Activated CD8-positive, alpha-beta memory T cell treated with anti-CD3 and anti-CD28 coated beads, Interleukin-2, amount 50 U/mL, for 1 hour (primary cell): ENCODE data around the gene CIB2.

Experiments
- DNase-seq: peaks from one replicate; pipeline ENCODE4 v3.0.0-alpha.2; 2020; ENCODE audit errors: extremely low read depth

Gene CIB2

DNA sequence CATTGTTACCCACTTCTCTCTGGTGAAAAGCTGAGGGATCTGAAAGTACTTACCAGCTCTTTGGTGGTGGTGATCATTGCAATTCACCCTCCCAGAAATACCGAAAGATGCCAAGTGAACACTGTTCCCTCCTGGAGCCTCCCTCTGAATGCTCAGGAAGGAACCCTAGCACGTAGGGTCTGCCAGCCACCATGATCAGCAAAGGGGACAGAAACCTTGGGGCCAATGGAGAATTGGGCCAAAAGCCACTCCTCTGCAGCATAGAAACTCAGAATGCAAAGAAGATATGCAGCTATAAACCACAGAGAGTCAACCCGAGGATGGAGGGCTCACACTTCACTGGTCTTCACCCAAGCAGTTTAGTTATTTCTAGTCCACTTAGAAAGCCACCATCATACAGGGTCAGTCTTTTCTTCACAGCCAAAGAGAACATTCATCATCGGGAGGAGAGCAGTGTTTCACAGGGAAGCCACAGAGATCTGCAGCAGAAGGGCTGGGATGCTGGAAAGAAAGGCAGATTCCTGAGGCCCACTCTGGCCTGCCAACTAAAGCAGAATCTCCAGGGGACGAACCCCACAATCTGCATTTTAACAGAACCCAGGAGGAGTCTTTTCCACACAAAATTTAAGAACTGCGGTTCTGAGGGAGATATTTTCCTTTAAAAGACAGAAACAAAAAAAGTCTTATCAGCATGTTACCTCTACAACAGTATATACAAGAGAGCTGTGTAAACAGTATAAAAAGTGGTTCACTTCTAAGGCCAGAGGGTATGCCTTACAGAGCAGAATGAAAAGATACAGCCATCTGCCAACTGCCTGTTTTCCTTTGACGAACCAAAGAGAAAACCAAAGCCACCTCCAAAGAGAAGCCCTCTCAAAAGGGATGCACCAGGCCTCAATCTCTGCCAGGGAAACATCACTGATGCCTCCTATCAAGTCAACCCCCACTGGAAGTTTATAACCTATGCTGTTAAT is 65.0 kb downstream of the CIB2 start:
- DNase-seq: no peak

DNA sequence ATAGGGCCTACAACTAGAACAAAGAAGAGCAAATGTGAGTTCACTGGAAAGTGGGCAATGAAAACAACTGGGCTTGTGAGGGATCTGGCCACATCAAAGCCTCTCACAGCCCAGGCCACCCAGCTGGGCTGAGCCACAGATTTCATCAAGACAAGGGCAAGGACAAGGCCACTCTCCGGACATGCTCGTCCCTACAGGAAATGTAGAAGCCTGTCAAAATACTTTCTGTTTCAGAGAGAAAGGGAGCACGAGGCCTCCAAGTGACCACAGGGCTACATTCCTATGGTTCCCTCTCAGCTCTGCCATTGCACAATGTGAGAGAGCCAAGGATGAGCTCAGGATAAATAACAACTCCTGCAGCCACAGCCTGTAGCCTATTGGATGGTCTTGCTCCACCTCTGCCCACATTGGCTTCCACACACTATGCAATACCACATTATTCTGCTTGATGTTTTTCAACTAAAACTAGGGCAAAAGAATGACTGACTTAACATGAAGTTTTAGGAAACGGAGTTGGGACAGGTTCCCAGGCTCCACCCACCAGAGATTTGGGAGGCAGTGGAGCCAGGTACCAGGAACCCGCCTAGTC is 65.9 kb downstream of the CIB2 start:
- DNase-seq: no peak

DNA sequence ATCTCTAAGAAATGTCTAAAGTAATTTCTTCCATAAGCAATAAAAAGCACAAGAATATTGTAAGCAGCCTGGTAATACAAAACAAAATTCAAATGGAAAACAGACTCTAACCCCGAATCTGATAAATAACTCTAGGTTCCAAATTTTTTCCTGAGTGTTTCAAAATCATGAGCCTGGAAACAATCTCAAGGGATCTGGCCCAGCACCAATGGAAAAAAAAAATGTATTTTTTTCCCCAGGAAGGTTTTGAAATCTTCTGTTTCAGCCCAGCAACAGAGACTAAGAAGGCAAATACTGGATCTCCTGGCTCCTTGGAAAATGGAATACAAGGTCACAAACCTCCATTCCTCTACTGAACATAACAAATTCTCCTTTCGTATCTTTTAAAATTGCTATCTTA is 66.7 kb downstream of the CIB2 start:
- DNase-seq: no peak

DNA sequence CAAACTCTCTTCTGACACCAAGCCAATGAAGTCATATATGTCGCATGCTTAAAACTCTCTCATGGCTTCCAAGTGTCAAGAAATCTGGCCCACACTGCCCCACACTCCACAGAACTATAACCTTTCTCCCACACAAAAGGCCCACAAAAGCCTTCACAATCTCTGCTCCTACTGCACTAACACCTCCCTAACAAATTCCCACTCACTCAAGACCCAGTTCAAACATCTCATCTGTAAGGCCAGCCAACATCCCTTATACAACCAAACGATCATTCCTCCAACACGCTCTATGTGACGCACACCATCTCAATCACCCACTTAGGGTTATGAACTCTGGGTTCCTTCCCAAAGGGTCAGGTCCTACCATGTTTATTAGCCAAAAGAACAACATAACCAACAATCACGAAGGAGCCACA is 67.3 kb downstream of the CIB2 start:
- DNase-seq: no peak

DNA sequence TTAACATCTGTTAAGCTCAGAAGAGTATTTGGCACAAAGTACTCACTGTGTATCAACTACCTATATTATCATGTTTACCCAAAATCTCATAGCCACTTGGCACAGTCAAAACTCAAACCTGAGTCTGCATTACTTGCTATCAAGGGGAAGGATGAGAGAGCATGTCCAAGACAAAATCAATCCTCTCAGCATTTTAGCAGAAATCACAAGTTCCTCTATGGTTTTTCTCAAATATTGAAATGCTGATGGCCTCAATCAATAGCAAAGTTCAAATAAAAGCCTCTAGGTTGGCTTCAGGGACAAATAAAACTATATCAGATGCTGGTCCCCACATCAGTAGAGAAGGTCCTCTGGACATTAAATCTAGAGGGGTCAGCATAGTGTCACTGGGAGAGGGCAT is 68.0 kb downstream of the CIB2 start:
- DNase-seq: no peak

DNA sequence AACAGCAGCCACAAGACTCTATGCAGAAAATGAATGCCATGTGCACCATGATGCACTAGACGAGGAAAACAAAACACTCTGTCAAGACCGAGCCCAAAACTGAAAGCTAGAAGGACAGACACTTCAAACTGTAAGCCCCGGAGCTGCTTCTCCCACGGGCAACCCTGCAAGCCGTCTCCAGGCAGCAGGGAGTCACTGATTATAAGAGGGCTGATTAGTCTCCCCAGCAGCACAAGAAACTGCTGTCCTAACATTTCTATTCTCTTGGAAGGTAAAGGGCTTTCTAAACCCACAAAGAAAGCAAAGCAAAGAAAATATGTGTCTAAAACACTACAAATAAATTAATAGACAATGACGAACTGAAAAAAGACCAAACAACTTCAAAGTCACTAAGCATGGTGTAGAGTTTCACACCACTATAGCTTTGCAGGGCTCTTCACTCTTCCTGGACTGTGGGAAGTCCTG is 69.2 kb downstream of the CIB2 start:
- no peak for DNase-seq

DNA sequence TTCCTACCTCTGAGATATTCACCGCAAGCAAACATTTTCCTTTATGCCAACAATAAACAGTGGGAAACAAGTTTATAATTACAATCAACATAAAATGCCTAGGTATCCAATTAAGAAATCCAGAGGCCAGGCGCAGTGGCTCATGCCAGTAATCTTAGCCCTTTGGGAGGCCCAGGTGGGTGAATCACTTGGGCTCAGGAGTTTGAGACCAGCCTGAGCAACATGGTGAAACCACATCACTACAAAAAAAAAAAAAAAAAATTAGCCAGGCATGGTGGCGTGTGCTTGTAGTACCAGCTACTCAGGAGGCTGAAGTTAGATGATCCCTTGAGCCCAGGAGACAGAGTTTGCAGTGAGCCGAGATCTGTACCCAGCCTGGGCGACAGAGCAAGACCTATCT is 71.0 kb downstream of the CIB2 start:
- DNase-seq: no peak

DNA sequence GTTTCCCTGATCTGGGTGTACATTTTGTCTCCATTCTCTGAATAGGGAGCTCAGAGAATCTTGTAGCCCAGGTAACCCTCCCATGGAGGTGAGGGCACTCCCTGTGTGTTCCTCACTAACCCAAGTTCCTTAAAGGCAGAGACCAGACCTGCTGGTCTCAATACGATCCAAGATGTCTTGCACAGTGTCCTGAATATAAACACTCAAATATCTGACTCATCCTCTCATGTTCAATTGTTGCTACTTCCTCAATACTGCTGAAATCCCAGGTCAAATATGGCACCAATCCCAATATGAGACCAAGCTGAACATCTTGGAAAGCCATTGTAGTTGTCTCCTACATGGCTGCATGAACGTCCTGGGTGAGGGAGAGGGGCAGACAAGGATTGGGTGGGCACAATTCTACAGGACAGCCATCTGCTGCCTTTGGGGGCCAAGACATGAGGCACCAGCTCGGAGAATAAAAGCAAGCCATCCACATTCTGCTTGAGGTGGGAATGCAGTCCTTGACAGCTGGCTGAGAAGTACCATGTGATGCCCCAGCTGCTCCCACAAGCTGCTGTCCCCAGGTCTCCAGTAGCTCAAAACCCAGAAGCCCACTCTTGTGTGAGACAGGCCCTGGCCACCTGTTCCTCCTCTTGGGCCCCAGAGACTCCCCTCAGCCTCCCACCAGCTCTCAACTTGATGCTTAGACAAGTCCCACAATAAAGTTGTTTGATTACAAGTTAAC is 72.0 kb downstream of the CIB2 start:
- no peak for DNase-seq

DNA sequence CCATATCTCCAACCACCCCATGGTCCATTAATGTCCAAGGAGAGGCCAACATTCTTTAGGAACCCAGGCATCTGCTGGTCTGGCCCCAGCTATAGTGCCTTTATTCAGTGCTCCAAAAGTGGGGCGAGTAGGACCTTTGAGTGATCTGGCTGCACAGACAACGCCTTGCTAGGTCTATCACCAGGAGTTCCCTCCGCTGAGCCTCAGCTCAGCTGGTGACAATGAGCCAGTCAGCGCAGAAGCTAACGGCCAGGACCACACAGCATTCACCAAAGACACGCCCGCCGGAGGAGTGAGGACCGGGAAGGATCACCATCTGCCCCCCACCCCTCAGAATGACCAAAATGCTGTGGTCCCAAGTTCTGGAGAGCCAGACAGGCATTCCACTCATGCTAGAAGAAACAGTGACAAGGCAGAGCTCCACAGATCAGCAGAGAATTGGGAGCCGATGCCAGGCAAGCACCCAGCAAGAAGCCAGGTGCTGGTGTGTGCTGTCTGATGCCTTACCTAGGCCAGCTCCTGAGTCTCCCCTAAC is 72.8 kb downstream of the CIB2 start:
- no peak for DNase-seq

DNA sequence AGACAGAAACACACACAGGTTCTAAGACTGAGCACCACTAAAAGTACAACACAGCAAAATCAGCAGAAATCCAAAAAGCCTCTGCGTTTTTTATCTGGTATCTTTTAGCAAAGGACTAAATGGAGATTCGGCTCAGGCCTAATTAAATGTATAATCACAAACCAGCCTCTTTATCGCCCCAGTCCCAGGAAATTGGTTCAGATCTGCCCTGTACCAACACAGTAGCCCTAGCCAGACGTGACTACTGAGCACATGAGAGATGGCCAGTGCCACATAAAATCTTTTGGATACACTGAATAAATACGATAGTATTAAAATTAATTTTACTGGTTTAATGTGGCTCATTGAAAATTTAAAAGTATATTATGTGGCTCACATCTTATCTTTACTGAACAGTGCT is 73.4 kb downstream of the CIB2 start:
- no peak for DNase-seq

DNA sequence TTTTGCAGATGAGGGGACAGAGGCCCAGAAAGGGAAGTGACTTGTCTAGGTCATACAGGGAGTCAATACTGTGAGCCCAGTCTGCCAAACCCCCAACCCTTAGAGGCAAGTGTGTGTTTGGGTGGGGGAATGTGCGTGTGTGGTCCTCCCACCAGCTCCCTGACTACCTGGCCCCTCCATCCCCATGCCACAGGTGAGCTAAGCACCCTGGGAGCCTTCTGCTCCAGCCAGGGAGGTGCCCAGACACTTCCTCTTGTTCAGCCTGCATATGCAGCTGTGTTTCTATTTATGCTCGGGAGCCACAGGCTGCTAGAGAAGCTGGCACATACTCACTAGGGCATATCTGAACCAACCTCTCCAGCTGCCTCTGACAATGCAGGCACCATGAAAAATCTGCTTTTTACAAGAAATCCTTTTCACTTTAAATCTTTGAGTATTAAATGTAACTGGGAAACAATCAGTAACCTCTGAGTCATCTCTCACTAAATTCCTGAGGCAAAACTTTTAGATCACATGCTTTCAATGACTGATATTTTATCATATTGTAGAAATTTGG is 74.5 kb downstream of the CIB2 start:
- DNase-seq: no peak

DNA sequence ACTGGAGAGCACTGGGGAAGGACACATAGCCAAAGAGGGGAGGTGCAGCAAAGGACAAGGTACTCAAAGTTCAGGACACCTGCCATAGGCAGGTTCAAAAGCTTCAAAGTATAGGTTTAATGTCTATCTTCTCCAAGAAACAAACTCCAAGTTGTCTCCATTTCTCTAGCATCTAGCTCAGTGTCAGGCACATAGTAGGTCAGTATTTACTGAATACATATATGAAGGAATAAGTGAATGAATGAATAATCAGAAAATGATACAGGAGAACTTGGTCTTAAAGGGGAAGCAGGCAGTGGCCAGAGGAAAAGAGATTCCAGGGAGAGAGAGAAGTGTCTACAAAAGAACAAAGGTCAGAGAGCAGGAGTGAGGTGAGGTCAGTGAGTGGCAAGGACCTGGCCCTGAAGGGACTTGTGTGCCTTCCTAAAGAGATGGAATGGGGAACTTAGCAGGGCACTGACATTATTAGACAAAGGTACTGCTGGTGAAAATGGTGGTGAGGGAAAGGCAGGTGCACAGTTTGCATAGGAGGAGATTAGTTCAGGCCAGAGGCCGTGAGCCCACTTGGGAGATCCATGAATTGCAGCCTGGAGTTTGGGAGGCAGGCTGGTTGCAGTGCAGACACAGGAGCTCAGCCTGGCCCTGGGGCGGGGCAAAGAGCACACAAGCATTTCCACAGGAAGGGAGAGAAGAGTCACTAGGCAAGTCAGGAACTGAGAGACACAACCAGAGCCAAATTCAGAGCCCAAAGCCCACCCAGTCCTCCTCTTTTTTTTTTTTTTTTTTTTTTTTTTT is 75.1 kb downstream of the CIB2 start:
- no peak for DNase-seq

DNA sequence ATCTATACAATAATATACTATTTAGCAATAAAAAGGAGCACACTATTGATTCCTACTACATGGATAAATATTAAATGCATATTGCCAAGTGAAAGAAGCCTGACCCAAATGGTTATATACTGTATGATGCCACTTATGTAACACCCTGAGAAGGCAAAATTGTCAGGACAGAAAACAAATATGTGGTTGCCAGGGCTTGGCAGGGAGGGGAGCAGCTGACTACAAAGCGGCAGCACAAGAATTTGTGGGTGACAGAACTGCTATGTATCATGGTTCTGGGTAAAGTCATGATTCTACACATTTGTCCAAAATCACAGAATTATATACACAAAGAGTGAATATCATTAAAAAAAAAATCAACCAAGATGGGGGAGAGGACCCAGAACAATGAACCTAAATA is 76.3 kb downstream of the CIB2 start:
- no peak for DNase-seq
